HG03280 (cell line): ENCODE results near the gene TEX22.

Experiments used
- ATAC-seq: cut with Tn5 transposase; IDR thresholded peaks from one replicate; pipeline ENCODE4 v1.9.1; 2021; ENCODE audit warnings: mild to moderate bottlenecking, moderate library complexity; ENCODE audit not compliant: unreplicated experiment

The TEX22 gene

GRCh38 chr14:105366386-105367074 lies 31.8 kb upstream of the TEX22 start:
- no peak for ATAC-seq

GRCh38 chr14:105367116-105368031 lies 31.0 kb upstream of the TEX22 start:
- no peak for ATAC-seq

DNA sequence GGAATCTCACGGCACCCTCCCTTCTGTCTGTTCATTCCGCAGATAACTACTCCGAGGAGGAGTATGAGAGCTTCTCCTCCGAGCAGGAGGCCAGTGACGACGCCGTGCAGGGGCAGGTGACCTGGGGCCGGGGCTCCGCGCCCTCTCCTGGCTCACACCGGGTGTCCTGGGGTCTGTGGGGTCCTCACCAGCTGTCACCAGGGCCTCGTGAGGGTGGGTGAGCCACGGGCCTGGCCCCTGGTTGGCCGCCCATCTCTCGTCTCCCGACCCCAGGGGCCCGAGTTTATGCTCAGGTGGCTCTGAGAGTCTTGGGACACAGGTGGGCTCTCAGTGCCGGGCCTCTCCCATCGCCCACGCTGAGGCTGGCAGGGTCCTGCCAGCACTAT lies 30.3 kb upstream of the TEX22 start:
- no peak for ATAC-seq

- ATAC-seq, result no peak
Observed at GRCh38 chr14:105368426-105368825, 29.9 kb upstream of the TEX22 start.

DNA sequence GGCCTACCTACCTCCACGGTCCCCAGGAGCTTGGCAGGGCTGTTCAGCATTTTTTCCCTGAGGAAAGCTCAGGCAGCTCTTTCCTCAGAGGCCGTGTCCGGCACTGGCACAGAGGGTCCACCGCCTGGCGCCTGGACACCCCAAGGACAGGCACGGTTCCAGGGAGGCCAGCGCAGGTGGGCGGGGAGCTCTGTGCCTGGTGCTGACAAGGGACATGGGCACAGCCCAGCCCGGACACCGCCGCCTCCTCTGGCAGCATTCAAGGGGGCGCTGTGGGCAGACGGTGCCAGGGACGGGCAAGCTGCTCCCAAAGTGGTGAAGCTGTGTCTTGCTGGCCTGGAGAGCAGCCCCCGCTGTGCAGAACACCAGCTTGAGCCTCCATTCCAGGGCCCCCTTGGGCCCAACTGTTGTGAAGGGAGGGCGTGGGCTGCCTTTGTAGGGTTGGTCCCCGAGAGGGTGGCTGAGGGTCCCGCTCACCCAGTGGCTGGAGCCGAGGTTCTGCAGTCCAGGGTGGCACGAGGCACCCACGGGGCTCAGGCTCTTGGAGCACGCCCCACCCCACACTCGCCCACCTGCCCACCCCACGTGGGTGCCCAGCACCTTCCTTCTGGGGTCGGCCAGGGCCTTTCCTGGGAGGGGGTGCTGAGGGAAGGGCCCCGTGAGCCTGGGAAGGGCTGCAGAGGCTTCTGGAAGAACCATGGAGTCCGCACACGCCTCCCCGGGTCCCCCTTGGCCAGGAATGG lies 29.3 kb upstream of the TEX22 start:
- ATAC-seq, result no peak

GRCh38 chr14:105369653-105370040 lies 28.7 kb upstream of the TEX22 start:
- no peak for ATAC-seq

- no peak for ATAC-seq
Observed at GRCh38 chr14:105374389-105374788, 23.9 kb upstream of the TEX22 start.

DNA sequence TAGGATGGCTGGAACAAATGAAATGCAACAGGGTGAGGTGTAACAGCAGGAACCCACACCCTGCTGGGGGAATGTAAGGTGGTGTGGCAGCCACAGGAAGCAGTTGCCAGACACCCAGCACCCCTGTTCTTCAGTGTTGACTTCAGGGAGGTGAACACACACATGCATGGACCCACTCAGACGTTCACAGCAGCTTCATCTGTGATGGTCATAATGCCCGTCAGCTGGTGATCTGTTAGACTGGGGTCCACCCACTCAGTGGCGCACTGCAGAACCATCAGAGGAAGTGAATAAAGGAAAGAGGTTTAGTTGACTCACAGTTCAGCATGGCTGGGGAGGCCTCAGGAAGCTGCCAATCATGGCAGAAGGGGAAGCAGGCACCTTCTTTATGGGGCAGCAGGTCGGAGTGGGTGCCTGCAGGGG lies 22.7 kb upstream of the TEX22 start:
- no peak for ATAC-seq

DNA sequence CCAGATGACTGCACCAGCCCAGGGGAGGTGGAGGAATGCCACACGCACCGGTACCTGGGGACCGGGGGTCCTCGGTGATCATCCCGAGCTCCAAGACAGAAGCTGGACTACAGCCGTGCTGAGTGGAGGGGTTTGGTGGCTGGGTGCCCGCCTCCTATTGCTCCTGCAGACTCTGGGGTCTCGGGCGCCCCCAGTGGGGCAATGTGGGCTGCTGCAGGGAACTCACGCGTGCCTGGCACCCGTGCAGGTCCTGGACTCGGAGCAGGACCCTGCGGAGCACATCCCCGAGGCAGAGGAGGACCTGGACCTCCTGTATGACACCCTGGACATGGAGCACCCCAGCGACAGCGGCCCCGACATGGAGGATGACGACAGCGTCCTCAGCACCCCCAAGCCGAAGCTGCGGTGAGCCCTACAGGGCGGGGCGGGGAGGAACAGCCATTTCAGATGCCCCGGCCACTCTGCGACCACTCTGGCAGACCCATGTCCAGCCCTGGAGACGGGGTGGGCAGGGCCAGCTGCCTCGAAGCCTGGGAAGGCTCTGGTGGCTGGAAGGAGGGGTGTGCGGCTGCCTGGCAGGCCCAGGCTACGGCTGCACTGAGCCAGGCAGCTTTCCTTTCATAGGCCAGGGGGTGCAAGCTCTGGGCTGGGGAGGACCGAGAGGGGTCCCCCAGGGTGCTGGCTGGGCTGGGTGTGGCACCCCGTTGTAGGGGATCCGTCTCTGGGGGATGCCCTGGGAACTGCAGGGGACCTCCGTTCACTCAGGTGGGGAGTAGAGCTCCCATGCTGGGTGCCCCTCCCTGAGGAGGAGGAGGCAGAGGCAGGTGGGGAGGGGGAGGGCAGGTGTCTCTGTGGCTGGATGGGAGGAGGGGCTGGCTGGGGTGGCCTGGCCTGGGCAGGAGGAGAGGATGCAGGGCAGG lies 21.6 kb upstream of the TEX22 start:
- no peak for ATAC-seq

- no peak for ATAC-seq
Observed at GRCh38 chr14:105377555-105378182, 20.7 kb upstream of the TEX22 start.

DNA sequence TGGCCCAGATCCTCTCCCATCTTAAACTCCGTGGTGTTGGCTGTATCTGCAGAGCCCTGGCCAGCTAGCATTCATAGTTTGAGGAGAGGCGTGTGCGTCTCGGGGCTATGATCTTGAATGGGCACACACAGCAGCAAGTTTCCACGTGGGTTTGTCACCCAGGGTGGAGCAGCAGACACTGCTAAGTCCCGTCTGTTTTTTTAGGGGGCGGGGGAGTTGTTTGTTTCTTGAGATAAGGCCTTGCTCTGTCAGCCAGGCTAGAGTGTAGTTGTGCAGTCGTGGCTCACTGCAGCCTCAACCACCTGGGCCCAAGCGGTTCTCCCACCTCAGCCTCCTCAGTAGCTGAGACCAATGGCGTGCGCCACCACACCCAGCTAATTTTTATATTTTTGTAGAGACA lies 20.1 kb upstream of the TEX22 start:
- no peak for ATAC-seq

GRCh38 chr14:105378873-105379685 lies 19.3 kb upstream of the TEX22 start:
- ATAC-seq, result no peak

- ATAC-seq, result no peak
Observed at GRCh38 chr14:105379946-105380345, 18.4 kb upstream of the TEX22 start.

DNA sequence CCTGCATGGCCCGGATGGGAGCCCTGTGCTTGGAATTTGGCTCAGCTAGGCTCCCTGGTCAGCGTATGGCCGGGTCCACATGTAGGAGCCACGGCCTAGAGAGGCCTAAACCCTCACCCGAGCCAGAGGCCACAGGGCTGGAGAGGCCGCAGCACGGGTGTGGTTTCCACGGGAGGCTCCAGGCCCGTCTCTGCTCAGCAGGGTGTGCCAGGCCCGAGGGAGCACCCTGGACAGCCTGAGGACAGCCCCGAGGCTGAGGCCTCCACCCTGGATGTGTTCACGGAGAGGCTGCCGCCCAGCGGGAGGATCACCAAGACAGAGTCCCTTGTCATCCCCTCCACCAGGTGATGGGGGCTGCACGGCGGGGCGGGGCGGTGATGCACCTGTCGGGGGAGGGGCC lies 17.6 kb upstream of the TEX22 start:
- no peak for ATAC-seq

- ATAC-seq, result no peak
Observed at GRCh38 chr14:105381446-105382342, 16.6 kb upstream of the TEX22 start.

DNA sequence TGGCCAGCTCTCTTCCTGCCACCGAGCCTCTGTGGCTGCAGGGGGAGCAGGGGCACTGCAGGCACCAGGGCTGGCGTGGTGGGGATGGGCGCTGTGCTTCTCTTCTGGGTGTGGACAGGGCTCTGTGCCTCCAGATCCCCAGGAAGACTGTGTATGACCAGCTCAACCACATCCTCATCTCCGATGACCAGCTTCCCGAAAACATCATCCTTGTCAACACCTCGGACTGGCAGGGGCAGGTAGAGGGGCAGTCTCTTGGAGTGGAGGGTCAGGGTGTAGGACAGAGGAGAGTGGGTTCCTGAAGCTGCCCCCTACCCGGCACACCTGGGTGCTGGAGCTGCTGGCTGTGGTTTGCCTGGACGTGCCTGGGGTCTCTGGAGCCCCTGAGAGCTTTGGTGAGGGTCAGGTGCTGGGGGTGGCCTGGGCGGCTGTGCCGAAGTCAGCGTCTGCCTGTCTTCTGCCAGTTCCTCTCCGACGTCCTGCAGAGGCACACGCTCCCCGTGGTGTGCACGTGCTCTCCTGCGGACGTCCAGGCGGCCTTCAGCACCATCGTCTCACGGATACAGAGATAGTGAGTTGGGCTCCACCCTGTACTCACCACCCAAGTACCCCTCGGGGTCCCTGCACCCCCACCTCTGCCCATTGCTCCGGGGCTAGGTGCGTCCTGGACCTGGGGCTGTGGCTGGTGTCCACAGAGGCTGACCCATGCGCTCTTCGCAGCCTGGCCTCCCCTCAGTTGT lies 15.8 kb upstream of the TEX22 start:
- ATAC-seq, result no peak

DNA sequence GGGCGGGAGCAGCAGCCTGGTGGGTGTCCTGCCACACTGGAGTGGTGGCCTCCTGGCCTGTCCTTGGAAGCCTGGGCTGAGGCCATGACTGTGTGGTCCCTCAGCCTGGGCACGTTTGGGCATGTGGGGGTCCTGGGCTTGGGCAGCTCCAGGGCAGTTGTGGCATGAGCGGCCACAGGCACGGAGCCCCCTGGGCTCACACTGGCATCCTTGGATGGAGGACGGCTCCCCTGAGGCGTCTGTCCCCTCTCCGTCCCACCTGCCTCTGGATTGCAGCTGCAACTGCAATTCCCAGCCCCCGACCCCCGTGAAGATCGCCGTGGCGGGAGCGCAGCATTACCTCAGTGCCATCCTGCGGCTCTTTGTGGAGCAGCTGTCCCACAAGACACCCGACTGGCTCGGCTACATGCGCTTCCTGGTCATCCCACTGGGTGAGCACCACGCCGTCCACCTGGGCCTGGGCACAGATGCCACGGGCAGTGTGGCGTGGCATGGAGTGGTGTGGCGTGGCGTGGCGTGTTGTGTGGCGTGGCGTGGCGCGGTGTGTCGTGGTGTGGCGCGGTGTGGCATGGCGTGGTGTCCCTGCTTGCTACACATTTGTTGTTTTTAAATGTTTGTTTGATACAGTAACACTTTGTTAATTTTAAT lies 15.1 kb upstream of the TEX22 start:
- no peak for ATAC-seq
